ENCODE measurements around the gene L3MBTL2.

The L3MBTL2 gene

DNA sequence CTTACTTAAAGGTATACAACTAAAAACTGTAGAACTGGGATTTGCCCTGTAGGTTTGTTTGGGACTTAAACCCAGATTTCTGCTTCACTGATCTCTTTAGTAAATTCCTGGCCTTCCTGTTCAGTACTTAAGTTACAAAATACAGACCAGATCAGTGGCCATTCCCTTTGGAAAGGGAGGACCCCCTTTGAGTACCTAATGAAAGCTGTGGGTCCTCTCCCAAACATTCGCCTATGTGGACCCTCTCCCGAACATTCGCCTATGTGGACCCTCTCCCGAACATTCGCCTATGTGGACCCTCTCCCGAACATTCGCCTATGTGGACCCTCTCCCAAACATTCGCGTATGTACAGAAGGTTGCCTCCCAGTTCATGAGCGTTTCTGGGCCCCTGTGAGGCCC lies 10.3 kb downstream of the L3MBTL2 start:
- no peak for DNase-seq (ENCODE audit: low read depth in 2 of 2)

DNA sequence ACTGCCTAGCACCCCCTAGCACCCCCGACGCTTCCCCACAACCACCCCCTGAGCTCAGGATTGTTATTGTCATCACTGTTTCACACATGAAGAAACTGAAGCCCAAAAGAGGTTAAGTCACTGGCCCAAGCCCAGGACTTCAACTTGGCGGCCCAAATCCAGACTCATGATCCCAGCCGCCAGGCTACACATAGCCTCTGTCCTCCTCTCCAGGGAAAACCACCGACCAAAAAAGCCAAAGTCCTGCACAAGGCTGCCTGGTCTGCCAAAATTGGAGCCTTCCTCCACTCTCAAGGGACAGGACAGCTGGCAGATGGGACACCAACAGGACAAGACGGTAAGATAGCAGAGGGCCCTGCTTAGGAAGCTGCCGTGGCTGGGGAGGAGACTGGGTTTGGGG lies 10.8 kb downstream of the L3MBTL2 start:
- DNase-seq (ENCODE audit: low read depth in 2 of 2) = no peak

DNA sequence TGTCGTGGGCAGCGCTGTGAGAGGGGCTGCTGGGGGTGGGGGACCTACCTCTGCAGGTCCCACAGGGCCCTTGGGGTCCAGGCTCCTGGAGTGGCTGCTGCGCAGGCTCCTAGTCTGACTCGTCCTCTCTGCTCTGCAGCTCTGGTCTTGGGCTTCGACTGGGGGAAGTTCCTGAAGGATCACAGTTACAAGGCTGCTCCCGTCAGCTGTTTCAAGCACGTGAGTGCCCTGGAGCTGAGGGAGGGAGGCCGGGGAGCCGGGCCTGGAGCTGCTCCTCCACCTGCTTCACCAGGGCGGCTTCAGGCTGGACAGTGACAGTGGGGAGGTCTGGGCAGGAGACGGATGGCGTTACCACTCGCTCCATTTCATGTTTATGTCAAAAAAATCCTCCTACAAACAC lies 11.9 kb downstream of the L3MBTL2 start:
- DNase-seq (ENCODE audit: low read depth in 2 of 2) = no peak

DNA sequence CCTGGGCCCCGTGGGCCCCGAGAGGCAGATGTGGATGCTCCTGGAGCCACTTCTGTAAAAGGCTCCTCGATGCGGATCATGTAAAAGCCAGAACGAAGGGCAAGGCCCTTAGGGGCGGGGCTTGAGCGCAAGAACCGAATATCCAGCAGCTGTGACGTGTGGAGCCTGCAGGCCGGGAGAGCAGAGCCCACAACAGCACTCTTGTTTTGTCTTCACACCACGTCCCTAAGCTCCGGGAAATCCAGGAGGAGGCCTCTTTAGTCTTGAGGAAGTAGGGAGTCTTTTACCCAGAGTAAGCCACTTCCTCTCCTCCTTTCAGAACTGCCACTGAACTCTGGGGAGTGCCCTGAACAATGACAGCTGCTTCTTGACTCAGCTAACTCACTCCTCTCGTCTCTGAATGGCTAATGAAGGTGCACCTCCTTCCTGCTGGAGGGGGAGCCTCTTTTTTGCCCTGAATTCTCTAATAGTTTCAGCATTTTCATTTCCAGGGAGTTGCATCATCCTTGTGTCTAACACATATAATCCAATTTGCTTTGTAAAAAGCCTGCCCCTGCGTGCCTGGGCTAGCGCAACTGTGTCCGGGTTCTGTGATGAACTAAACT lies 12.5 kb downstream of the L3MBTL2 start:
- DNase-seq (ENCODE audit: low read depth in 2 of 2) = peak in 1 of 2 donors; percentile 26

DNA sequence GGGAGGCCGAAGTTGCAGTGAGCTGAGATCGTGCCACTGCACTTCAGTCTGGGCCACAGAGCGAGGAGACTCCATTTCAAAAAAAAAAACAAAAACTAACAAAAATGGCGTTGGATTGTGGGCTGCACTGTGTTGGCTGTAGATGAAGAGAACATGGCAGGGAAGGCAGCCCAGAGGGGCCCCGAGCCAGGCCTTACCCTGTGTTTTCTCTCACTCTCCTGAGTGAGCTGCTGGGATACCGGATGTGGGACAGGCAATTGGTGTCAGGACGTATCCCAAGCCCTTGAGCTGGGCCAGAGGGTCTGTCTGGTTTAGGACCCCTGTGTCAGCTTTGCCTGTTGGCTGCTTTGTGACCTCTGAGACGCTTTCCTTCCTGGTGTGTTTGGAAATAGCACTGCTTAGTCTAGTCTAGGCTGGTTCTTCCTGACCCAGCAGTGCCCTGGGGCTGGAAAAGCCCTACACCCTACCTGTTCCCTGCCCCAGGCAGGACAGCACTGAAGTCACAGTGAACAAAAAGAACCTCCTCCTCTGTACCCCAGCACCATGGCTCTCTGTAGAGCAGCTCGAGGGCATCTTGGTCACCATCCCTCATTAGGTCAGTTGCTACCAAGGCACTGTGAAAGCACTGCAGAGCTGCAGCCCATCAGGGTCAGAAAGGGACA lies 17.9 kb downstream of the L3MBTL2 start:
- no peak for DNase-seq (ENCODE audit: low read depth in 2 of 2)

DNA sequence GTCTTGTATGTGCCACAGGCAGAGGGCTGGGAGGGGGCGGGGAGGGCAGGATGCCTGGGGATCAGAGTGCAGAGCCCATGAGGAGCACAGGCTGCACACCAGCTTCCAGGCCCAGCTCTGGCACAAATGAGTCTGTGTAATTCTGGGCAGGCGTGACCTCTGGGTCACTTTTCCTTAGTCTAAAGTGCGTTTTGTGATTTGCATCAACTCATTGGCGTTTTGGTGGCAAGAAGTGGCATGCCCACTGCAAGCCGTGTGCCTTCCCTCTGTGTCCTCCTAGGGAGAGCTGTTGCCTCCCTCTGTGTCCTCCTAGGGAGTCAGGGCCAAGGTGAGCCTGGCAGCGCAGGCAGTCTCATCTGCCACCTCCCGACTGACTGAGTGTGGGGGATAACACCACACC lies 18.4 kb downstream of the L3MBTL2 start:
- DNase-seq (ENCODE audit: low read depth in 2 of 2) = no peak

DNA sequence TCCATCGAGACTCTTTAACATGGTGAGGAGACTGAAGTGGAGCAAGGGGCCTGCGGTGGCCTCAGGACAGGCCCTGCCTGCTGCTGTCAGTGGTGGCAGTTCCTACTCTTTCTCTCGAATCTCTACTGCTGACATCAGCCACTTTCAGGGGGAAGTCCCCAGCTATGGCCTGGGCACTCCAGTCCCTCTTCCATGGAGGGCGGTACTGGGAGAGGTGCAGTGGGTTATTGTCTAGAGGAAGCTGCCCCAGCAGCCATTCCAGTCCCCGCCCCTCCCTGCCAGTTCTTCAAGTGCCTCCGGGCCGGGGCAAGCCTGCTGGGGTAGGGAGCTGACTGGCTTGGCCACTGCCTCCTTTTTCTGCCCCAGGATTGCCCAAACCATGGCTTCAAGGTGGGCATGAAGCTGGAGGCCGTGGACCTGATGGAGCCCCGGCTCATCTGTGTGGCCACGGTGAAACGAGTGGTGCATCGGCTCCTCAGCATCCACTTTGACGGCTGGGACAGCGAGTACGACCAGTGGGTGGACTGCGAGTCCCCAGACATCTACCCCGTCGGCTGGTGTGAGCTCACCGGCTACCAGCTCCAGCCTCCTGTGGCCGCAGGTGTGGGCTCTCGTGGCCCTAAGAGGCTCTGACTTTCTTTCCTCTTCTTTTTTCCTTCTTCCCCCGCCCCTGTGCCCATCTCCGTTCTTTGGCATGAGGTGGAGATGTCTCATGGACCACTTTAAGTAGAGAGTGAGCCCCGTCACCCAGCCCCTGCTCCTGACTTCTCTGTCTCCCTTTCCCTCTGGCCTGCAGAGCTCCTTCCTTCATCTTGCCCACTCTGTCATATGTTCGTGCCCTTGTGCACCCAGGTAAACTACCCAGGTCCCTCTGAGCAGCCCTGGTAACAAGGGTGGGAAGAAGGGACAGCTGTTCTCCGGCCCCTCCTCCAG lies 21.9 kb downstream of the L3MBTL2 start:
- no peak for DNase-seq (ENCODE audit: low read depth in 2 of 2)

DNA sequence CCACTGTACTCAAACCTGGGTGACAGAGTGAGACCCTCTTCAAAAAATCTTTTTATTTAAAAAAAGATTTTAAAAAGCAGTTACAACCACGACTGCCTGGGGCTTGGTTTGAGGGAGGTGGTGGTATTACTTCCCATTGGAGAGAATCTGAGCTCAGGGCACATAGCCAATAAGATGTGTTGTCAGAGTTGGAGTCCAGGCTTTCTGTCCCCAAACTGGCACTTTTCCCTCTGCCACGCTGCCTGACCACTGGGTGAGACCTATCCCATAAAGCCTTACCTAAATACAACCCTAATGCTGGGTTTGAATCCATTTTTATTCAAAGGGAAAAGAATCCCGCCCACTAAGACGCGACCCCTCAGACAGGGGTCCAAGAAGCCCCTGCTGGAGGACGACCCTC lies 24.1 kb downstream of the L3MBTL2 start:
- no peak for DNase-seq (ENCODE audit: low read depth in 2 of 2)

DNA sequence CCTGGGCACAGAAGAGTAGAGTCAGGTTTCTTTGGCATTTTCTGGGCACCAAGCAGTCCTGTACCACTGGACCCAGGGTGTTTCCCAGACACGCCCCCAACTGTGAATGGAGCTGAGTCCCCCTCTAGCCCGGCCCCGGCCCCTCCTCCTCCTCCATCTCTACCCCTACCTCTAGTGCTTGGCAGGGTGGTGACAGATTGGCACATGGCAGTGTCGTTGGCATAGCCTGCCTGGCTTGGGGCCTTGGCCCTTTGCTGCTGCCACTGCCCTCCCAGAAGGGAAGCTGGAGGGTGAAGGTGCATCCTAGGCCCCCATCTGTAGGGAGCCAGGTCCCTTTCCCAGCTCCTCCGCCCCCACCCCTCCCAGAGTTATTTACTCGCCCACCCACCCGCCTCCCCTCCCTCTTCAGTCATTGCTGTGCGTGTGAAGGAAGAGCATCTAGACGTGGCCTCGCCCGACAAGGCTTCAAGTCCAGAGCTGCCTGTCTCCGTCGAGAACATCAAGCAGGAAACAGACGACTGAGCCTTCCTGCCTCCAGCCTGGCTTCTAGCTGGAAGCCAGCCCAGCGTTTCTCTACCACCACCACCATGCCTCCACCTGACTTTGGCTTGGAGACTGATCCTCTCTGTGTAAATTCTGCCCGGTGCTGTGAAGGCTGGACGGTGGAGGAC lies 24.8 kb downstream of the L3MBTL2 start:
- DNase-seq (ENCODE audit: low read depth in 2 of 2) = no peak

DNA sequence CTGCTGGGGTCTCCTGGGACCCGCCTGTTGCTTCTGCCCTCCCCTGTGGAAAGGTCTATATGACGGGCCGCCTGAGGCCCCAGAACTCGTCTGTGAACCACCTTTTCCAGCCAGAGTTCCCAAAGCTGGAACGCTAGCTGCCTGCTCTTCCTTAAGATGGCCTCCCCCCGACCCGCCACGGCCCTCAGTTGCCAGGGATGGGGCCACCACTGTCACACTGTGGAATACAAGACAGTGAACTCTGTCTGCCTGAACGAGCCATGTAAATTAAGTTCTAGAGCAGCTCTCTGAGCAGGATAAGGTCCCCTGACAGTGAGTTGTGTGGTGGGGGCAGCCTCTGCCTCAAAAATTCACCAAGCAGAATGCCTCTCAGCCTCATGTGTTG lies 25.3 kb downstream of the L3MBTL2 start:
- no peak for DNase-seq (ENCODE audit: low read depth in 2 of 2)

DNA sequence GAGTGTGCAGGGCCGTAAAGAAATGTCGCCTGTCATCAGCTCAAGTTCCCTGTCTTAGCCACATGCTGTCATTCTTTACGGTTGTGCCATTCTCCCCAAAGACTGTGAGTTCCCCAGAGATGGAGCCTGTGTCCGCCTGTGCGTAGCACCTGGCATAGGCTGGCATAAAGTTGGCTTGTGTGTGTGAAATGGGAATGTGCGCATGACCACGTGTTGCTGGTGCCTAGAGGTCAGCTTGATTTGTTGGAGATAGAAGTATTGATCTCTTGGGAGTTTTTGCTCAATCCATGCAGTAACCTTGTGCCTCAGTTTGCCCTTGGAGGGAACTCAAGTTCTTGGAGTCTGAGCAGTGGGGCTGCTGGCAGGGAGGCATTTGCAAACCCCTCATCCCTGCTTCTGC lies 26.3 kb downstream of the L3MBTL2 start:
- DNase-seq (ENCODE audit: low read depth in 2 of 2) = no peak

DNA sequence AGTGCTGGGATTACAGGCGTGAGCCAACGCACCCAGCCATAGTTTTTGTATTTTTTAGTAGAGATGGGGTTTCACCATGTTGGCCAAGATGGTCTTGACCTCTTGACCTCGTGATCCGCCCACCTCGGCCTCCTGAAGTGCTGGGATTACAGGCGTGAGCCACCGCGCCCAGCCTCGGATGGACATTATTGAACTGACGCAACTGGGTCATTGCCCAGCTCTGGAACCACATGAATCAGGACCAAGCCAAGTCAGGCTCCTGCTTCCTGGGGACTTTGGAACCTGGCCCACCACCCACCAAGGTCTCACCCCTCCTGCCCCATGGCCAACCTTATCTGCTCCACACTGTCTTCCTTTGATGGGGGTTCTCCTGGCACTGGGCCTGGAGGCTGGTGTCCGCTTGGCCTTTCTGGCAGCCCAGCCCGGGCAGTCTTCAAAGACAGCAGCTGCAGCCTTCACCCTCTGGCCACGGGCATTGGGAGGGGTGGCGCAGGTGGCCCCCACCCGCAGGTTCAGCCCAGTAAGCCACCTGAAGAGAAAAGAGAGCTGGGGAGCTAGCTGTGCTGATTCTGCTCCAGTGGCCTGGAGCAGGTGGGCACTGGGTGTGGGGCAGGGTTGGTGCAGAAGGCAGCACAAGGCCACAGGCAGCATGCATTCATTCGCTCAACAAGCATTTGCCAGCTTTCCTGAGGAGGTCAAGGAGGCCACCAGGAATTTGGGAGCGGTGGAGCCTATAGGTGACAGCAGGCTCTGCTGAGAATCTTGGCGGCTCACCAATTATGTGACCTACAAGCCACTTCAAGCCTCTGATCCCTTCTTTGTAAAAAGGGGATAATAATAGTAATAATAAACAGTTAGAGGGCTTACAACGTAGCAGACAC lies 29.9 kb downstream of the L3MBTL2 start:
- no peak for DNase-seq (ENCODE audit: low read depth in 2 of 2)

DNA sequence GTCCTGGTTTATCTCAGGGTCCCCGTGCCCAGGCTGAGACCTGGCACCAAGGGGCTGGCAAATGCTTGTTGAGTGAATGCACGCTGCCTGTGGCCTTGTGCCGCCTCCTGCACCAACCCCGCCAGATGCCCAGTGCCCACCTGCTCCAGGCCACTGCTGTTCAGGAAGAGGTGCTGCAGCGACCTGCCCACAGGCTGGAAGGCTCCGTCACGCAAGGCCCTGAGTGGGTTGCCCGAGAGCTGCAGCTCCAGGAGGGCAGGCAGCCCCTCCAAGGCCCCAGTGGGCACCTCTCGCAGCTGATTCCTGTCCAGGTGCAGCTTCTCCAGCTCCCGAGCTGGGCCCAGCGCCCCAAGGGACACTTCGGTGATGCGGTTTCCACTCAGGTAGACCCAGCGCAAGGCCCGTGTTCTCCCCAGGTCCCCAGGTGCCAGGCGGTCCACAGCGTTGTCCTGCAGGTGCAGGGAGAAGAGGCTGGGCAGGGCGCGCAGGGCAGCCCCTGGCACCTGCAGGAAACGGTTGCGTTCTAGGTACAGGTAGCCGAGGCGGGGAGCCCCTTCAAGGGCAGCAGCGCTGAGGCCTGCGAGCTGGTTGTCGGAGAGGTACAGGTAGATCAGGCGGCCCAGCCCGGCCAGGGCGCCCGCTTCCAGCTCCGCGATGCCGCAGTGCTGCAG lies 32.1 kb downstream of the L3MBTL2 start:
- DNase-seq (ENCODE audit: low read depth in 2 of 2) = no peak

DNA sequence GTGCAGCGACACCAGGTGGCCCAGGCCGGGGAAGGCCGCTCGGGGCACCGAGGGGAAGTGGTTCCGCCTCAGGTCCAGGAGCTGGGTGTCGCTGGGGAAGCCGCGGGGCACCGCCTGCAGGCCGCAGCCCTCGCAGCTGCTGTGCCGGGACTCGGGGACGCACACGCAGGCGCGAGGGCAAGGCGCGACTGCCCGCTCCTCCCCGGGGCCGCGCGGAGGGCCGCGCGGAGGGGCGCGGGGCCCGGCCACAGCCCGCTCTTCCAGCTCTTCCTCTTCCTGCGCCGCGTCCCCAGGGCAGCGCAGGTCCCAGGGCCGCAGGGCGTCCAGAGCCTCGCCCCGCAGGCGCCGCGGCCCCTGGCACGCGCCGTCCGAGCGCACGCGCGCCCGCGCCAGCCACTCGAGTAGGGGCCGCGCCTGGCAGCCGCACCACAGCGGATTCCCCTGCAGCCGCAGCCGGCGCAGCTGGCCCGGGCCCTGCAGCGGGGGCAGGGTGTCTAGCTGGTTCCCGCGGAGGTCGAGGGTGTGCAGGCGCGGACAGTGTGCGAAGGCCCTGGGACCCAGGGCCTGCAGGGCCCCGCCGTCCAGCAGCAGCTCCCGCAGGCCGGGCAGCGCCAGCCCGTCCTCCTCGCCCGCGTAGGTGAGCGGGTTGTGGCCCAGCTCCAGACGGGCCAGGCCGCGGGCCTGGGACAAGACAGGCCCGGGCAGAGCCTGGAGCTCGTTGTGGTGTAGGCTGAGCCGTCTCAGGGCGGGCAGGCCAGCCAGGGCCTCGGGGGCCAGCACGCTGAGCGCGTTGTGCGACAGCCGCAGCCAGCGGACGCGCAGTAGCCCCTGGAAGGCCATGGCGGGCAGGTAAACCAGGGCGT lies 32.8 kb downstream of the L3MBTL2 start:
- peak; percentile 58 to 69 for DNase-seq (ENCODE audit: low read depth in 2 of 2)

DNA sequence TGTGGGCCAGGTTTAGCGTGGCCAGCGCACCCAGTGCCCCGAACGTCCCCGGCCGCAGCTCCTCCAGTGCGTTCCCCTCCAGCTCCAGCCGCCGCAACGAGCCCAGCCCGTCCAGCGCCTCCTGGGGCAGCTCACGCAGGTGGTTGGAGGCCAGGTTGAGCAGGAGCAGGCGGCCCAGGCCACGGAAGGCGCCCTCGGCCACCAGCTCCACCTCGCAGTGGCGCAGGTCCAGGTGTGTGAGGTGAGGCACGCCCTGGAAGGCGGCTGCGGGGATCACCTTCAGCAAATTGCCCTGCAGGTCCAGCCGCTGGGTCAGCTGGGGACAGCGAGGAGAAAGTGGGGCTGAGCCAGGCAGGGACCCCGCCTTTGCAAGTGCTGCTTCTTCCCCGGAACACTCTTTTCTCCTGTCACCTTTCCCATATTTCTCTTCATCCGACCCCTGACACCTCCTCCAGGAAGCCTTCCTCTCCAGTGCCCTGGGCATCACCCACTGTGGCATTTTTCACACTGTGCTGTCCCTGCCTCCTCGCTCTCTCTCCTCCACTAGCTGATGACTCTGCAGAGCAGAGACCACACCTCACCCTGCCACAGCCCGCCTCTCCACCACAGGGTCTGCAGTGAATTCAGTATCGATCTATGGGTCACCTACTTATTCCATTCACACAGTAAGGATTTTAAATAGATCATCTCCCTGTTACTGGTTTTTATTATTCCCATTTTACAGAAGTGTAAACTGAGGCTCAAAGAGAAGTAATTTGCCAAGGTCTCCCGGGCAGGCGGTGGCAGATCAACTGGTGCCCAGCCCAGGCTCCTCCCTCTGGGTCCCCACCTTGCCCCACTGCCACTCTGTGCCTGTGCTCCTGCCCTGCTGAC lies 33.7 kb downstream of the L3MBTL2 start:
- DNase-seq (ENCODE audit: low read depth in 2 of 2) = no peak

DNA sequence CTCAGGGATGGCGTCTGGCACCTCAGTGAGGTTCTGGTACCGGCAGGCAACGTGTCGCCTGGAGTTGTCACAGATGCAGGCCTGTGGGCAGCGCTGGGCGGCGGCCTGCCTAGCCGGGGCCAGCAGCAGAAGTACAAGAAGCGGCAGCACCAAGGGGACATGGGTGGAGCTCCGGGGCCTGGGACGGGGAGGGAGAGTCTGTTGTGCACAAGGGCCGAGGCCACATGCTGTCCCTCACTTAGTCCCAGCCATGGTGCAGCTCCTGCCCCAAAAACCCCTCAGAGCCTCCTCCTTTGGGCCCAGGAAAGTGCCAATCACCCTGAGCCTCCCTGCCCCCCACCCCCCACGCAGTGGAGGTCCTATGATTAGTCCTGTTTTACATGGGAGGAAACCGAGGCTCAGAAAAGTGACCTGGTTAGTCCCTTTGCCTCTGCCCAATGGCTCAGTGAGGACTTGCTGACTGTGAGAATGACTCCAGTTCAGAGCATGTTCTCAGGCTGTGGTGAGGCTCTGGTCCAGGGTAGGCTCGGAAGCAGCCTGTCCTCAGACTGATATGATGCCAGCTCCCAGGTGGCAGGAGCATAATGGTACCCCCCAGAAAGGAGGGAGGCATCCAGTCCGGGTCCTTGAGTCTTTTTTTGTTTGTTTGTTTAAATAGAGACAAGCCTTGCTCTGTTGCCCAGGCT lies 34.5 kb downstream of the L3MBTL2 start:
- DNase-seq (ENCODE audit: low read depth in 2 of 2) = no peak

DNA sequence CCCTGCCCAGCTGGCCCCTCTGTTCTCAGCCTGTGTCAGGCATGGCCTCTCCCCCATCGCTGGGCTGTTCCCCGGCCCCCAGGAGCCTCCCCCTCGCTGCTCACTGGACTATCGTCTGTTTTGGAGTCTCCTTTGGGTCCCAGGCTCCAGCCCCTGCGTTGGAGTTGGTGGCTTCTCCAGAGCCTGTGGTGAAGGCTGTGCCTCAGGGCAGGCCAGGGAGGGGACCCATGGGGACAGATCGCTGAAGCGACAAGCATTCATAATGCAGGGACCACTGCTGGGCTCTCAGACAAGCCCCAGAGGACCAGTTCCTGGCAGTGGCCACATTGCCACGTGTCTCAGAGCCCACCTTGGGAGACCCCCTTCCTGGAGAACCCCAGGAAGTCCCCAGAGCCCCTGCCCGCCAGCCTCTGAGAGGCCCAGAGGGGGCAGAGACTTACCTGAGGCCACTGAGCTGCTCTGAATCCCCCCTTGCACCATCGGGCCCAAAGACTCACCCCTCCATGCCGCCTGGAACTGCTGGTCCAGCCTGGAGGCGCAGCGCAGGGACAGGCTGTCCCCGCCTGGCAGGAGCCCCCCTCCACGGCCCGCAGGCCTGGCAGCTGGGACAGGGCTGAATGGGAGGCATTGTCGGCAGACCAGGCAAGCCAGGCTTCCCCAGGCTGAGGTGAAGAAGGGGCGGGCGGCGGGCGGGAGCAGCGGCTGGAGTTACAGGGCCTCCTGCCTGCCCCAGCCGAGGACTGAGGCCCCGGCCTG lies 35.4 kb downstream of the L3MBTL2 start, which contains the start of gene CHADL:
Gene CHADL (minus strand): TSS at position 555 of the 756 bp plus-strand sequence. CDS start 50 bp downstream, at position 505.
- no peak for DNase-seq (ENCODE audit: low read depth in 2 of 2)

Measured in activated CD4-positive, alpha-beta T cell treated with anti-CD3 and anti-CD28 coated beads for 24 hours (primary cell).